ENCODE measurements around the gene NDUFC2.
"Not testable (repeated sequence)": the region's sequence is repeated elsewhere in the genome, so short reads cannot be mapped to it uniquely, and the experiment has no call there.

NDUFC2 gene

DNA sequence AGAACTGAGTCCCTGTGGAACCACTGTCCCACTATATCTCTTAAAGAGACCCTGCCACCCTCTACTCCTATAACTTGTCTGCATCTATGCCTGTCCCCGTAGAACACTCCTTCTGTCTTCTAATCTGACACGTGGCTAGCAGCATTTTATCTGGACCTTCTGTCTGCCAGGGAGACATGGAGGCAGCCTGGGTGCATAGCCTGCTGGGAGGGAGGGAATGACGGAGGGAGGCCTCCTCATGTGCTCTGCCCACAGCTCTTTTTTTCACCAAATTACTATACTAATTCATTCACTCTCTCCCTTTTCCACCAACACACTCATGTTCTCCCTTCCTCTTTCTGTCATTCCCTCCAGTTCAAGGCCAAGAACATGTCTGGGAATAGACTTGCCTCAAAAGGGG lies 23.6 kb downstream of the NDUFC2 start:
- no peak for DNase-seq (ENCODE audit: extremely low read depth in 1 of 2, low read depth in 1 of 2)

DNA sequence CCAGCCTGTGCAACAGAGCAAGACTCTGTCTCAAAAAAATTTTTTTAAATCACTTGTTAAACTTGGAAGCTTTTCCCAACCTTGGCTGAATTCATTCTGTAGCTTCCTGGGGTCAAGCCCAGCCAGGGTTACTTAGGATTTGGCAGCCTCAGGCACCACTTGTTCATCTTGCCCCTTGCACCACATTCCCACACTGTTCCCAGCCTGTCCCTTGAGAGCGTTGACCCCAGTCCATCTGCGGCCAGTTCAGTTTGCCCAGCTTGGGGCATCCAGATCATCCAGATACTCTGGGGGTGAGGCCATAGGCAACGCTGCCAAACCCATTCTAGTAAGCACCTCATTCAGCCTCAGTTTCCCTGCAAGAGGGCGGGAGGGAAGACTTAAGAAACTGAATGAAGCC lies 24.7 kb downstream of the NDUFC2 start:
- no peak for DNase-seq (ENCODE audit: extremely low read depth in 1 of 2, low read depth in 1 of 2)

DNA sequence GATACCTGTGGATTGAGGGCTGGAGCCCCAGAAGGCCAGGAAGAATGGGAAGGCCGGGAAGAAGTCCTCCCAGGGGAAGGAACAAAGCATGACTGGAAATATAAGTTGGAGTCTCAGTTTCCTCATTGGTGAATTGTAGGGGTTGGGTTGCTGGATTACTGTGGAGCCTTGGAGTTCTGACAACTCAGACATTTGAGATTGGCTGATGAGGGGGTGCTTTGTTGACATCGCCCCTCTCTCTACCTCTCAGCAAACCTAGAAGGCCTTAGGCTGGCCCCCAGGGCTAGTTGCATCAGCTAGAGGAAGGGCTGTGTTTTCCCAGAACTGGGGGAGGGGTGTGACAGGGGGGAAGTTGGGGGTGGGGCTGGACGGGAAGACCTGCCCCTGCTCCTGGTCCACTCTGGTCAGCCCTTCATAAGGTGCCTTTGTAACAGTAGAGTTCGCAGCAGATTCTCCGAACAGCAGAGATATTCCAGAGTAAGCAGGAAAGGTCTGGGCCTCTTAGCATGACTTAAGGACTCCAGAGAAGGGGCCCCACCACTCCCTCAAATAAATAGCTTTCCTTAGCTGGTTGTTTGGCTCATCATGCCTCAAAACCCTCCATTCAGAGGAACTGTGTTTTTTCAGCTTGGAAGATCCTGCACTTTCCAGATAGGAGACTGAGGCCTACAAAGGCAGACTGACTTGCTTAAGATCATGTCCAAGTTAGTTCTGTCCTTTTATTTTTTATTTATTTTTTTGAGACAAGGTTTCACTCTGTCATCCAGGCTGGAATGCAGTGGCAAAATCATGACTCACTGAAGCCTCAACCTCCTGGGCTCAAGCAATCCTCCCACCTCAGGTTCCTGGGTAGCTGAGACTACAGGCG lies 28.5 kb downstream of the NDUFC2 start:
- DNase-seq (ENCODE audit: extremely low read depth in 1 of 2, low read depth in 1 of 2): no peak

GRCh38 chr11:78049348-78049747 lies 30.3 kb downstream of the NDUFC2 start:
- no peak for DNase-seq (ENCODE audit: extremely low read depth in 1 of 2, low read depth in 1 of 2)

GRCh38 chr11:78048561-78048960 lies 31.1 kb downstream of the NDUFC2 start:
- no peak for DNase-seq (ENCODE audit: extremely low read depth in 1 of 2, low read depth in 1 of 2)

DNA sequence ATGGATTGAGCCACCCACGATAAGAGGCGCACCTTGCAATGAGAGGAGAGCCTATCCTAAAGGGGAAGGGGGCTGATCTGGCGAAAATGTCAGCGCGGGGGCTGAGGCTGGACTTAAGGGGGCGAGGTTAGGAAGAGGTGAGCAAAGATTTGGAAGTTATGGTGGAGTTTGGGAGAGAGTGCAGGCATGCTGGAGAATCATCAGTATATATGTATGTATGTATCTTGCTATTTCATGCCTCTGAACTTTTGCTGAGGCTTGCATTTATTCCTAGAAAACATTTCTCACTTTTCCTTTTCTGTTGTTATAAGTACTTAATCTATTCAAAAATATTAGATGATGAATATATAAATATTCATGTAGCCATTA lies 33.2 kb downstream of the NDUFC2 start:
- DNase-seq (ENCODE audit: extremely low read depth in 1 of 2, low read depth in 1 of 2): no peak

- peak; percentile 32 to 64 for DNase-seq (ENCODE audit: extremely low read depth in 1 of 2, low read depth in 1 of 2)
Measured at GRCh38 chr11:78045851-78046485, 33.7 kb downstream of the NDUFC2 start.

GRCh38 chr11:78044706-78045105 lies 35.0 kb downstream of the NDUFC2 start:
- no peak for DNase-seq (ENCODE audit: extremely low read depth in 1 of 2, low read depth in 1 of 2)

DNA sequence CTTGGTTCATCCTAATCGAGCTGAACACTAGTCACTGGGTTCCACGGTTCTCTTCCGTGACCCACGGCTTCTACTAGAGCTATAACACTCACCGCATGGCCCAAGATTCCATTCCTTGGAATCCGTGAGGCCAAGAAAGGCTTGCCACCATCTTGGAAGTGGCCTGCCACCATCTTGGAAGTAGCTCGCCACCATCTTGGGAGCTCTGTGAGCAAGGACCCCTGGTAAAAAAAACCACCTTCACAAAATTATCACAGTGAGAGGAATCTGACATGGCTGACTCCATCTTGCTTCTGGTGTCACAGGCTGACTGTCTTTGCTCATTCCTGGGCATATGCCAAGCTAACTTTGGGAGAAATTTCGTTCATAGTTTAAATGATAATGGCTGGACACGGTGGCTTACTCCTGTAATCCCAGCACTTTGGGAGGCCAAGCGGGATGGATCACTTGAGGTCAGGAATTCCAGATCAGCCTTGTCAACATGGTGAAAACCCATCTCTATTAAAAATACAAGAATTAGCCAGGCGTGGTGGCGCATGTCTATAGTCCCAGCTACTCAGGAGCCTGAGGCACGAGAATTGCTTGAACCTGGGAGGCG lies 37.7 kb downstream of the NDUFC2 start:
- no peak for DNase-seq (ENCODE audit: extremely low read depth in 1 of 2, low read depth in 1 of 2)

- not testable (repeated sequence) for DNase-seq (ENCODE audit: extremely low read depth in 1 of 2, low read depth in 1 of 2)
Measured at GRCh38 chr11:78041380-78041719, 38.3 kb downstream of the NDUFC2 start.

- no peak for DNase-seq (ENCODE audit: extremely low read depth in 1 of 2, low read depth in 1 of 2)
Measured at GRCh38 chr11:78040691-78041379, 38.8 kb downstream of the NDUFC2 start.

GRCh38 chr11:78039919-78040671 lies 39.6 kb downstream of the NDUFC2 start:
- DNase-seq (ENCODE audit: extremely low read depth in 1 of 2, low read depth in 1 of 2): peak; percentile 18 to 30

DNA sequence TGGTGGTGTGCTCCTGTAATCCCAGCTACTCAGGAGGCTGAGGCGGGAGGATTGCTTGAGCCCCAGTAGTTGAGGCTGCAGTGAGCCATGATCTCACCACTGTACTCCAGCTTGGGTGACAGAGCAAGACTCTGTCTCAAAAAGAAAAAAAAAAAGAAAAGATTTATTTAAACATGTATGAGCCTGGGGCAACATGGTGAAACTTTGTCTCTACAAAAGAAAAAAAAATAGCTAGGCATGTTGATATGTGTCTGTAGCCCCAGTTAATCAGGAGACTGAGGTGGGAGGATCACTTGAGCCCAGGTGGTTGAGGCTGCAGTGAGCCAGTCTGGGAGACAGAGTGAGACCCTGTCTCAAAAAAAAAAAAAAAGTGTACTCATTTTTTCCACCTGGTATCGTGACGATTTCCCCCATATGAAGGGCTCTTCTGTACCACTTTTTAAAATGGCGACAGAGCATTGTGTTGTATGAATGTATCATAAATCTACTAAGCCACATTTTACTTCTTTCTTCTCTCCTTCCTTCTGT lies 40.2 kb downstream of the NDUFC2 start:
- DNase-seq (ENCODE audit: extremely low read depth in 1 of 2, low read depth in 1 of 2): no peak

- no peak for DNase-seq (ENCODE audit: extremely low read depth in 1 of 2, low read depth in 1 of 2)
Measured at GRCh38 chr11:78038697-78039313, 40.9 kb downstream of the NDUFC2 start.

- DNase-seq (ENCODE audit: extremely low read depth in 1 of 2, low read depth in 1 of 2): no peak
Measured at GRCh38 chr11:78037825-78038620, 41.6 kb downstream of the NDUFC2 start.

DNA sequence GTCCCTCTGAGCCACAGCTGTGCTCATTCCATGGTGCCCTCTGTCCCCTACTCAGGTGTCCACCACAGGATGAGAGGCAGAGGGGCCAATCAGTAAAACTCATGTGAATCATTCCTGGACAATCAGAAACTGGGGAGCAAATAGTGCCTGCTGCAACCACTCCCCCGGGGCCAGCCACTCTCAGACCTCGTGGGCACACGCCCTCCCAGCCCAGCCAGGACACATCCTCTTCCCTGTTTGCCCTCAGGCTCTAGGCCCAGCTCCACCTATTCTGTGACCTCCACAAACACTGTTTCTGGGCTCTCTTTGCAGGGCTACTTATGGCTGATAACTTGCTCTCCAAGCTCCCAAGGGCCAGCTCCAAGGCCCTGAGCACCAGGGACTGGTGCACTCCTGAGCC lies 42.6 kb downstream of the NDUFC2 start:
- DNase-seq (ENCODE audit: extremely low read depth in 1 of 2, low read depth in 1 of 2): no peak

DNA sequence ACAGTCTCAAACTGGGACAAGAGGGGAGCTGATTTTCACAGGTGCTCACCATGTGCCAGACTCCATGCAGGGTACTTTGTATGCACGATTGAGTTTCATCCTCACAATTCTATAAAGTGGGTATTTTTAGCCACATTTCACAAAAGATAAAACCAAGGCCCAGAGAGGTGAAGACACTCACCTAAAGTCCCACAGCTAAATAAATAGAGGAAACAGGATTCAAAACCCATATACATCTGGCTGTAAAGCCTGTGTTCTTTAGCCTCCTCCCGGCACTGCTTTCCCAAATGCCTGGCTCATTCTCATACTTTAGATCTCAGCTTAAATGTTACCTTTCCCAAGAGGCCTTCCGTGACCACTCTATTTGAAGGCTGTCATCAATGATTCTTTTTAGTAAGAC lies 43.3 kb downstream of the NDUFC2 start:
- DNase-seq (ENCODE audit: extremely low read depth in 1 of 2, low read depth in 1 of 2): no peak

DNA sequence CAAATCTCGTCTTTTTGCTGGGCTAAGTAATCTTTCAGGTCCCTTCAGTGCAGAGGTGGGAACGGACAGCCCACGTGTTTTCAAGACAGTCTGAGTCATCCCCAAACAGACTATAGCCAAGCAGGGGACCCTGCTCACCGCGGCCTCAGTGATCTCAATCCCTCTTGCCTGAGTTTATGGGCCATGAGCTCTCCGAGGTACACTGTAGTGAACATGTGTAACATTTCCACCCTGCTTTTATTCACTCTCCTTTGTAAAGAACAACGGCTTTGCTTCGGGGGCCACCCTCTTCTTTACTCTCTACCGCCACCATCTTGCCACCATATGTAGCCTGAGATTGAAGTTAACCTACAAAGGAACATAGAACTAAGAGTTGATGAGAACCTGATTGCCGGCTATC lies 45.0 kb downstream of the NDUFC2 start:
- DNase-seq (ENCODE audit: extremely low read depth in 1 of 2, low read depth in 1 of 2): no peak

GRCh38 chr11:78033040-78033439 lies 46.6 kb downstream of the NDUFC2 start:
- DNase-seq (ENCODE audit: extremely low read depth in 1 of 2, low read depth in 1 of 2): no peak

Measured in stimulated activated CD8-positive, alpha-beta memory T cell treated with anti-CD3 and anti-CD28 coated beads, Interleukin-7, amount 100 ng/mL, for 48 hours (primary cell).